Fibroblast of lung (primary cell): ENCODE measurements around the gene KIF26B.

Source experiments
- CTCF ChIP-seq, 2 donors: IDR thresholded peaks in 1 of 2; conservative IDR thresholded peaks in 1 of 2; 1 replicate in 1 of 2; 2 replicates in 1 of 2; pipeline ENCODE4 v1.5.1; 2011 to 2012; ENCODE audit warnings: low read length in 2 of 2, control low read depth in 1 of 2, inconsistent platforms in 1 of 2, low read depth in 1 of 2, mild to moderate bottlenecking in 1 of 2
- EZH2 ChIP-seq: IDR thresholded peaks from 2 replicates; pipeline ENCODE4 v1.5.1; 2012; ENCODE audit warnings: low read length, control low read depth, mild to moderate bottlenecking; ENCODE audit errors: missing control alignments

GRCh38 chr1:245583575-245584330 is 429.0 kb downstream of the KIF26B start:
- TF ChIP-seq CTCF (conservative IDR thresholded peaks at IDR 0.05 in 1 of 2, IDR thresholded peaks at IDR 0.05 in 1 of 2; ENCODE audit: low read depth in 1 of 2, low read length in 2 of 2): no peak
- TF ChIP-seq EZH2: no peak
